HG02884 (cell line): ENCODE data around the gene KCNK16.

Experiments used
- ATAC-seq: cut with Tn5 transposase; IDR thresholded peaks from one replicate; pipeline ENCODE4 v1.9.1; 2021; ENCODE audit warnings: mild to moderate bottlenecking, moderate library complexity; ENCODE audit not compliant: unreplicated experiment

Gene KCNK16

DNA sequence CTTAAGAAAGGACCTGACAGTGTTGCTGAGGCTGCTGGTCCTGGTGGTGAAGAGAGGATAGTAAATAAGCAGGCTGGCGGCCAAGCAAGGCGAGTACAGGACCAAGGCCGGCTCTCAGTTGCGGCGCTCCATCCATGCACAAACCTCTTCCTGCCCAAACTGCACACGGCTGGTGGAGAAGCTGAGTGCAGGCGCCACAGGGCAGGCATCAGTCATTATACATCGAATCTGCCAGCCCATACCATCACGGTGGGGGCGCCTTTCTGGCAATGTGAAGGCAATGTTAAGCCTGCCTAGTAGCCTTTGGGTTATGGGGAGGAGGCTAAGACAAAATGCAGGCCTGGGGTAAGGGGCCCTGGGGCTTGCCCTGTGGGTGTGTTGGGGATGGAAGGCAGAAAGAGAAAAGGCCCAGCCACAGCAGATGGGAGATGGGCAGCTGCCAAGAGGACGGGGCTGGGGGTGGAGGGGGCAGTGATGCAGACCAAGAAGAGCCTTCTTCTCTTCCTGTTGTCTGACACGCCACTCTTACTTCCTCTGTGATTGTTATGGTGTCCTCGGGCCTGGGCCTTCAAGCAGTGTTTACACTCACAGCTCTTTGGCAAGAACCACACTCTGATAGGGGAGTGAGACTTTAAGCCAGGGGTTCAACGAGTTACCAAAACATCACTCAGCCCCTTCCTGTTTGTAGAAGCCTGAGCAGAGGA lies 20.3 kb upstream of the KCNK16 start:
- peak; percentile 69 for ATAC-seq

DNA sequence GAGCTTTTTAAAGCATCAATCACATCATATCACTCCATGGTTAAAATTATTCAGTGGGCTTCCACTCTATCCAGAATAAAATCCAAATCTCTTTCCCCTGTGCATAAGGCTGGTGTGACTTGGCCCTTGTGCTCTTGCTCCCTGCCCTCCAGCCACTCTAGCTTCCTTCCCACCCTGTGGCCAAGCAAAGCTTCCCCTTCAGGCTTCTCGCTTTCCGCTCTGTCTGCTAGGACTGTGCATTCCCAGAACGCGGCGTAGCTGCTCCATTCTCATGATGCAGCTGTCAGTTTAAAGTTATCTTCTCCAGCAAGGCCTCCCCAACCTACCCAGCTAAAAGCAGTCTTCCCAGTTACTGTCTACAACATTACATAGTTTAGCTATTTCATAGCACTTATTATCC lies 19.4 kb upstream of the KCNK16 start:
- no peak for ATAC-seq

DNA sequence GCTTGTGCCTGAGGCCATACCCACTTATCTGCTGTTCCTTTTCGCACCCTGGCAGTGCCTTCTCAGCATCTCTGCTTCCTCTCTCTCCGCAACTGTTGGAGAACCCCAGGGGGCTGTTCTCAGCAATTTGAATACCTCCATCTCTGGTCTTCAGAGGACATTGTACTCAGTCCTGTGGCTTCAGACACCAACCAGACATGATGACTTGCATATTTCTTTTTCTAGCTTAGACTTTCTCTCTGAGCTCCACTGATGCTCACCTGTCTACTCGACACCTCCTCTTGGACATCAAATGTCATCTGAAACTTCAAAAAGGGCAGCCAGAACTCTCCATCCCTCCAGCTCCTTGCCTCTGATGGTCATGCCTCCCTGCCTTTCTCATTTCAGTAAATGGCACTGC lies 18.9 kb upstream of the KCNK16 start:
- ATAC-seq, result no peak

DNA sequence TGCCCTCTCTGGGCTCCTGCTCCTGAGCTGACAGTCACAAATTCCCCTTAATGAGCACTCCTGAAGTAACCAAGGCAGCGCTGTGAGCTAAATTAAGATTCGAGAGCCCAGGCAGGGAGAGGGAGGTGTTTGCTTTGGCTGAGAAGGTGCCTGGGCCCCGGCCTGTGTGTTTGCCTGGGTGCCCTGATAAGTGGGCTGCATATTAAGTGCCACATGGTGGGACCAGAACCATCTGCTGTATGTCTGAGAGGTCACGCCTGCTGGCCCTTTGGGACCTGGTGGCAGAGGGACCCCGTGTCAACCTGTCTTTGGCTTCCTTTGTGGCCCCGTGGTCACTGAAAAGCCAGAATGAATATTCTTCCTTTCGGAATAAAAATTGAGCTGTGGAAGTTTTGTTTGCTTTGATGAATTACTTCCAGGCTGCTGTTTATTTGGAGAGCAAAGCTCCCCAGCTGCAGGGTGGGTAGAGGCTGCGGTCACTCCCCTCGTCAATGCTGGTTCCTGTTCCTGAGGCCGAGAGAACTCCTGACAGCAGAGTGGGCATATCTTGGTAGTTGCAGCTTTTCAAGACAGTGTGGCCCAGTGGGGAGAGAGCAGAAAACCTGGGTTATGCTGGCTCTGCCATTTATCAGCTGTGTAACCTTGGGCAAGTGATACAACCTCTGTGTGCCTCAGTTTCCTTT lies 17.5 kb upstream of the KCNK16 start:
- no peak for ATAC-seq

DNA sequence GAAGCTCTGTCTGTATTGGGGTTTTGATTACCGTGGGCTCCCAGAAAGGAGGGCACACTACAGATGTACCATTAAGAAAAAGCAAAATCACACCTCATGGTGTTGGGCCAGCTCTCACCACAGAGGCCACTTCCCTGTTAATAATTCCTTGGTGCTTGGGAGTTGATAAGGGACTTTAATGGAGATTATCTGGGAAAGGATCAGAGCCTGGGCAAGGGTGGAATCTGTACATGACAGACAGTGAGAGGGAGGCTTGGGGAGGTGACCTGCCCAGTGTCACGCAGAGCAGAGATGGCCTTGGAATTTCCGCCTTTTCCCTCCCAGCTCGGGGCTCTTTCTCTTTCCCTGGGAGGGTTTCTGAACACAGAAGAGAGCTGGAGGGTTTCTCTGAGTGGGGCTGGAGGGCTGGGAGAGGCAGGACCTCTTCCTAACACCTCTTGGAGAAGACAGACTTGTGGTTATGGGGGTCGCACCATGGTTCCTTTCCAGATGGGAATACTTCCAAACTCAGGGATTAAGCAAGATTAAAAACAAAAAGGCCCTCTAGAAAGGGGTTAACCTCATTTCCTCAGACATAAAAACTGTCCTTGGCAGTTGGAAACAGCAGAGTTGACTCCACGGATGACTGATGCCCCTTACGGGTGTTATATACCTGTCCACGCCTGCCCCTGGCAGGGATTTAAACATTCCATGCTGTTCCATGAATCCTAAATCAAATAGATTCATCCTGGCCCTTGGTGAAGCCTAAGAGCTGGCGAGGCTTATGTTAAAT lies 16.8 kb upstream of the KCNK16 start:
- no peak for ATAC-seq

DNA sequence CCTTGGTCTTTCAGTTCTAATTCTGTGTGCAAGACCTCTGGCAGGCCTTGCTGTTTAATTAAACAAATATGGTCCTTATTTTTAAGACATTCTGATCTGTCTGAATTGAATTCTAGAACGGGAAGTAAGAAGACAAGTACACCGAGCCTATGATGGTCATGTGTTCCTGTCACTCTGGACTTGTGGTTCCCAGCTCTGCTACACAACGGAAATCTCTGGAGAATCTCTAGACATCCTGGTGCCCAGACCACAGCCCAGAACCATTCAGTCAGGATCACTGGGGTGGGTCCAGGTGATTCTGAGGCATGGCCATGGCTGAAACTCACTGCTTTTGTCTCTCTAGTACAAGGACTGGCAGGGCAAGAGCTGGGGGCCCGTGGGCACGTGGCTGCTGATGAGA lies 15.9 kb upstream of the KCNK16 start:
- no peak for ATAC-seq

DNA sequence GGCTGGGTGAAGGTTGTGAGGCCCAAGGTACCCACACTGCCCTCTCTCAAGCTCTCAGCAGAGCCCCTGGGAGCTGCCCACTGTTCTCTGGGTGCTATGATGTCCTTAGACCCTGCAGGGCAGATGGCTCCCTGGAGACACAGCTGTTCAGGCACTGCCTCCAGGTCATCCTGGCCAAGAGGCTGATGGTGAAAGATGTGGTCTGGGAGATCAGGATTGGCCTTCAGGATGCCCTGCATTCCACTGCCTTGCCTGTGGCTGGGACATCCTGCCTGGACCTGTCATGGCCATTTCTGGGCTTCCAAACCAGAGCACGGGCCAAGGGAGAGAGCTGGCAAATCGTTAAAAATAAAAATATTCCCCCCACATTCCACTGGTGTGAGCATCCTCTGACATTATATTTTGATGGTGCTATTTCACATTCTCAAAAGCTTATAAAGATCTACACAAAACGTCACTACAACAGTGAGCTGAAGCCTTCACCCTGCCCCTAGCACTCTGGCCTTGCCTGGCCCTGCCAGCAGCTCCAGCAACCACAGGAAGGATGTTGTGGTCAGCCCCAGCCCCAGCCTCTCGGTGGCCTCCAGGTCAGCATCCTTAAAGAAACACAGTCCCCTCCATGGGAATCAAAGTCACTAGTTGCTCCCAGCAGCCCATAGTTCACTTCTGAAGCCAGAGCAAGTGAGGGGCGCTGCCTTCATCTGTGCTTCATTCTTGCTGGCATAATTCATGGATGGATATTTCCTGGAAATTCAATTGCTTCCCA lies 13.5 kb upstream of the KCNK16 start:
- no peak for ATAC-seq

DNA sequence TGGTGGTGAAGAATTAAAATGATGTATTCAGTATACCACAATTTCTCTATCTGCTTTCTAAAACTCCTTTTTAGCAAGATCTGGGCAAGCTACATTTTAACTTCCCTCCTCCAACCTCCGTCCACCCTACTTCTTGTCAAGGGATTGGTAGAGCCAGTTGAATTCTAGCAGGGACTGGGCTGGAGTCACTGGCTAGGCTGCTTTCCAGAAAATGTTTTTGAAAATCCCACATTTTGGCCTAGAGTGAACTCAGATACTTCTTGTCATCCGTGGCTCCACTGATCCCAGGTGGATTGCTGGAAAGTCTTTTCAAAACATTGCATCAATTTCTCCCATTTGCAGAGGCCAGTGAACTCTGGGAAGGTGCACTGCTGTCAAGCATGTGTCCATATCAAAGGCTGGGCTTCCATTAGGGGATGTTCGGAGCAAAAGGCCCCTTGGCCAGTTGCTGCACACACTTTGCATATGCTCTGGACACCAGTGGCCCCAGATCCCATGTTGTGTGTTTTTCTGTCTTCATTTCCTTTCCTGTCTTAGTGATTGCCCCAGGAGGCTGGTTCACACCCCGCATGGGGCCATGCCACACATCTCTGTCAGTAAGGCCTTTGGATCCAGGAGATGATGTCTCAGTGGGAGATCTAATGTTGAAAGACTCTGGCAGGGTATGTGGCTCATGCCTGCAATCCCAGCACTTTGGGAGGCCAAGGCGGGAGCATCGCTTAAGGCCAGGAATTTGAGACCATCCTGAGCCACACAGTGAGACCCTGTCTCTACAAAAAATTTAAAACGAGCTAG lies 11.3 kb upstream of the KCNK16 start:
- no peak for ATAC-seq

DNA sequence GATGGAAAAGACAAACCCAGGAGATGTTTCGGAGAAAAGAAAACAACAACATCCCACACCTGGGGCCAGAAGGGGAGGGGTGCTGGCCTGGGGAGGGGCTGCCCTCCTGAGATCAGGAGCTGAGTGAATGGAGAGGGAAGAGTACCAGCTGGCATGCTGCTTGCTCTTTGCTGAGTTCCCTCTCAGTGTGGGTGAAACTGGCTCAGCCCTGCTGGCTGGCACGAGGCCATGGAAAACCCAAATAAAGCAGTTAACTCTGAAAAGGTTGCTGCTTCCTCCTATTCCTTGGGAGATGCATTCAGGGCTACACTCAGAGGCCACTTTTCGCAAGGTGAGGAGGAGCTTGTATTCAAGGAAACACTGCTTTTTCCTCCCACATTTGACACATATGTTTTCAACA lies 8.0 kb upstream of the KCNK16 start:
- ATAC-seq, result no peak

DNA sequence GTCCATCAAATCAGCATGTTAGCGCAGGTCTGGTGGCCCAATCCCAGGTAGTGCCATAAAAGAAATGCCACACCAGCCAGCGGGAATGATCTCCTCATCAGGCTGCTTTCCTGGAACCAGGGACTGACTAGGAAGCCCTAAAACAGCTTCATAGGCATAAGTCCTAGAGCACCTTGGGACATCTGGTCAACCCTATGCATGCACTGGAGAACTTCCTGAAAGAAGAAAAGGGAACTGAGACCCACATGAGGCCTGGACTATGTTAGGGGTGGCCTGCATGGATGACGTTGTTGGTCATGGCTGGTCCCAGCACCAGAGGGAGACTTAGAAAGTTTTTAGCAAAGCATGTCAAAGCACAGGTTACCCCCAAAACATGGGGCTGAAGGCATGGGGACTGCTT lies 7.6 kb upstream of the KCNK16 start:
- ATAC-seq, result peak; percentile 80

DNA sequence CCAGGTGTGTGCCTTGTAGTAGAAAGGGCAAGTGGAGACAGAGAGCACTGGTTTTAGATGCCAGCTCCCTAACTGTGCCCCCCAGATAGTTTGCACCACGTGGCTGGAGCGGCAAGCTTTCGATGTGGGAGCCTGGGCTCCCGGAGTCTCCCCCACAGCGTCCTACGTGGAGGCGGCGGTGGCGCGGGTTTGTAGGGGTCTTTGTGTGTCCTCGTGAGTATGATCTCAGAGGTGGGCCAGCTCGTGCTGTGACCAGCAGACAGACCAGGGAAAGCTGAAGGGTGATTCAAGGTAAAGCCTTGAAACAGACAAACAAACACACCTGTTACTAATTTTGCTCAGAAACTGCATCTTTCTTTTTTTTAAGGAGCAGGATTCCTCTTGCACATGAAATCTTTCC lies 5.6 kb upstream of the KCNK16 start:
- no peak for ATAC-seq

DNA sequence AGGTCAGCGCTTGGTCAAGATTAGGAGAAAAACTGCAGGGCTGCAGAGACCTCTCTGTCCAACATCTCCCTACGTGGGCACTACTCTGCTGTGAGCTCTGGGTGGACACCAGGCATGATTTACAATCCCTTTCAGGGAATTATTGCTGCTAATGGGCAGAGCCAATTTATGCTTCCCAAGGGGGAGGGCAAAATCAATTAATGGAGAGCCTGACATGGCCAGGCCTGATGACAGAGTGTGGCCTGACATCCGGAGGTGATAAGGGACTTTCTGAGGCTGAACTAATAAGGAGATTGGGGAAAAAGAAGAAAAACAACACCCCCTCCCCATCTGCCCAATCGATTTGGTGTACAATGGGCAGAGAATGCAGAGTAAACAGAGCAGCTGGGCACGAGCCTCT lies 5.0 kb upstream of the KCNK16 start:
- ATAC-seq, result no peak

DNA sequence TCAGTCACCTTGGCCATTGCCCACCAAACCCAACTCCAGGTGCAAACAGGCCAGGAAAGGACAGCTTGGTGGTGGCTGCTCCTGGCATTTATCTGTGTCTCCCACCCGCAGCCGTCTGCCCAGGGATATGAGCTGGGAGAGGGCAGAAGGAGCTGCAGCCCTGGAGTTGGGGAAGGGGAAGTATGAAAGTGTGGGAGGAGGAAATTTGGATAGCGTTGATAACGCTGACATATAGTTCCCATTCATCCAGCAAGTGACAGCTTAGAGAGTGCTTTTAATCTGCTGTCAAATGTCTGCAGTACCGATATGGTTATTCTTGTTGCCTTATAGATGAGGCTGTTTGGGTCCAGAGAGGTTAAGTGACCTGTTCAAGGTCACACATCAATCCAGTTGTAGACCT lies 741 bp downstream of the KCNK16 start:
- no peak for ATAC-seq

DNA sequence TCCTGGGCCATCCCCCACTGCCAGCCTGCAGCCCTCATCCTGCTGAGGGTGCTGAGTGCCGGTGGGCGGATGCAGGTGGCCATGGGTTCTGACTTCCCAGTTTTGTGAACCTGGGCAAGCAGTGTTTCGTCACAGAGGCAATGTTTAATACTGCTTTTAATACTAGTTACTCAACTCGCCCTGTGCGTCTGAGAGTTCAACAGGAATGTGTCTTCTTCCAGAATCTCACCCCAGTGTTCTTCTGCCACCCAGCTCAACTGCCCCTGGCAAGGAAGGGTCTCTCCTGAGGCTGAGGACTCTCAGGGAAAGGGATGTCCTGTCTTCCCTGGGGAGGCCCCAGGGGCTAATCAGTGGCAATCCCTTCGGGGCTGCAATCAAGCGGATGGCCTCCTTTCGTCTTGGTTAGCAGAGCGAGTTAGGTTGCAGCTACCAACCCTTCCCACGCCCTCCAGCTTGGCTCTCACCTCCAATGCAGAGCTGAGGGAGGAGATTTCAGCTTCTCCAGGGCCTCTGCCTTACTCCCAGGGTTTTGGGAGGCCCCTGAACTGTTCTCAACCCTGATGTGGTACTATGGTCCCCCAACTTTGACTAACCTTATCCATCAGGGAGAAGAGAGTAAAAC lies 2.0 kb downstream of the KCNK16 start:
- ATAC-seq, result no peak

DNA sequence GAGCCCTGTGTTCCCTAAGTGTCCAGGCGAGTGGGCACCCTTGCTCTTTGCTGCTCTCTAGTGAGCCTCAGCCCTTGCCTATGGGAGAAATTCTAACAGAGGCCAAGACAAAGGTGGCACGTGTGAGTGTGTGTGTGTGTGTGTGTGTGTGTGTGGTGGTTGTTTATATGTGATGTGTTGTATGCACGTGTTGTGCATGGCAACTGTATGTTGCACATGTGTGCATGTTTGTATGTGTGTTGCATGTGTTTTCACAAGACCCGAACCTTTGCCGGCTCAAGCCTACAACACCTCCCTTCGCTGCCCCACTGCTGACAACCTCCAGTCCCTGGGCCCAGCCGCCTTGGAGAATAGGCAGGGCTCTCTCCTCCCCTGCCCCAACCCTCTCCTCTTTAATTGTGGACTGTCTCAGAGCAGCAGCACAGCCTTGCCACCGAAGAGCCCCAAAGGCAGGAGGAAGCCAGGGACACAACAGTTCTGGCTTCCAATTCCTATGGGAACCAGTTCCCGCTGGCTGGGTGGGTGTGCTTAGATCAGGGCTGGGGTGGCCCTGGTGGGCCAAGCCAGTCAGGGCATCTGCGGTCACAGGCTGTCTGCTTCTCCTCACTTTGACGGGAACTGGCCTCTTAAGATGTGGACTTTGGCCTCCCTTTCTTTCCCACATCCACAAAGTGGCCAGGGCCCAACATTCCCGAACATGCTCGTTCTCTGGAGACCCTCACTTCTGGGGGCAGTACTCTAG lies 2.7 kb downstream of the KCNK16 start:
- no peak for ATAC-seq

DNA sequence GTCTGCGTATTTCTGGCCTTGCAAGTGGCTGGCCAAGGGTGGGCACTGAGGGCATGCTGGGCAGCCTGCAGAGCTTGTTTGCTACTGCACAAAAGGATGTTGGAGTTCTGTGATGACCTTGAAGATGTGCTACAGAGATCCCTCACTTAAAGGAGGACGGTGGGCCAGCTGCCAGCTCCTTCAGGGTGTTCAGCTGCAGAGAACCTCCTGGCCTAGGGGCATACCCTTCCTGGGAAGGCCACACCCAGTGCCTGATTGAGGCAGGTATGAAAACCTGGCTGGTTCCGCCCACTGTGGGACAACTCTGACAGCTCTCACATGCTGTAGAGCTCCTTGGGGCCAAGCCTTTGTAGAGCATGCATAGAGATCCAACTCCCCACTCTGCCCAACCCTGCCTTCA lies 5.2 kb downstream of the KCNK16 start:
- no peak for ATAC-seq

DNA sequence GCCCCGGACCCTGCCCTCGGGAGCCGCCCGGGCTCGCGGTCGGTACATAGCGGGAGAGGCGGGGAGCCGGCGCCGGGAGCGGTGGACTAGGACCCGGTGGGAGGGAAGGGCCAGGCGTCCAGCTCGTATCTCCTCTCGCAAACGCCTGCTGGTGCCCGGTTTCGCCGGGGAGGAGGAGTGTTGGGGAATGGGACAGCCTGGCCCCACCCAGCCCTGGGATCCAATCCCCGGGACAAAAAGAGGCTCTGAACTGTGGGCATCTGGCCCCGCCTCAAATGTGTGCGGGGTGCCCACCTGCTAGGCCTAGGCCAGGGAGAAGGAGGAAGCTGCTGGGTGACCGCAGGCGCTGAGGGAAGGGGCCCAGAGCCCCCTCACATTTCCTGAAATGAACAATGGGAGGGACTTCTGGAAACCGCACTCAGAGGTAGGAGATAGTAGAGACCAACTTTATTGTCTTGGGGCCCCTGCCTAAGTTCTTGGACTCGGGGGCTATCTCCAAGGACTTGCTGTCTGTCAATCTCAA lies 8.2 kb downstream of the KCNK16 start, which contains the start of gene KCNK17:
KCNK17 (minus strand) TSS at position 147 of the 523 bp plus-strand sequence; CDS start at position 48, 99 bp downstream.
- ATAC-seq, result no peak

DNA sequence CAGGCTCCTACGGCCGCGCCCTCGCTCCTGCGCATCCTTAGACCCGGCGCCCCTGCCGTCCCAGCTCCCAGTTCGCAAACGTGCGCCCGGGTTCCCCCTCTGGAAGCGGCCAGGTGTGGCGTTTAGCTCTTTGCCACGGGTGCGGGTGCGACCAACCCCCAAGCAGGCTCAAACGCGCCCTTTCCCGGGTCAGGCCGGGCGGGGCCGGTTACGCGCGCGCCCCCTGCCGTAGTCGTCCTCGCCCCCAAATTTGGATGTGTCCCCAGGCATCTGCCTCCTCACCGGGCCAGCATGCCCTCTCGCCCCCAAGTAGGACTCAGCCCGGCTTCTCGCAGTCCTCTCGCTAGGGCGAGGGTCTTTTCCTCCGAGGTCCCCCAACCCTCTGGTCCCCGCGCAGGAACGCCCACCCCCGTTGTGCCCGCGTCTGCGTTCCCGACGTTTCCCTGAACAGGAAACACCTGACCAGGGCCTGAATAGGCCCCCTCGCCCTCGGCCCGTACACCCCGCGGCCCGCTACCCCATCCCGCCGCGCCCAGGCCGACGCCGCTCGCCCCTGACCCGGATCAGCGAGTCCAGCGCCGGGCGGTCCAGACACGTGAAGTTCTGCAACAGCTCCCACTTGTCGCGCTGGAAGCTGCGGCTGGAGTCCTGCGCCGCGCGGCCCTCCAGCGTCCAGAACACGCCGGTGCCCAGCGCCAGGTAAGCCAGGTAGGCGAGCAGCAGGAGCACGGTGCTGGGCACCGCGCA lies 8.8 kb downstream of the KCNK16 start:
- ATAC-seq, result no peak
